Activated CD4-positive, alpha-beta T cell treated with anti-CD3 and anti-CD28 coated beads, Interleukin-2, amount 50 U/mL, for 1 hour (primary cell): Measurements from ENCODE around the gene TOR1AIP1.
"Not testable (repeated sequence)": the region's sequence is repeated elsewhere in the genome, so short reads cannot be mapped to it uniquely, and the experiment has no call there.

ENCODE experiments used
- DNase-seq: peaks from one replicate; pipeline ENCODE4 v3.0.0-alpha.2; 2020

The TOR1AIP1 gene

DNA sequence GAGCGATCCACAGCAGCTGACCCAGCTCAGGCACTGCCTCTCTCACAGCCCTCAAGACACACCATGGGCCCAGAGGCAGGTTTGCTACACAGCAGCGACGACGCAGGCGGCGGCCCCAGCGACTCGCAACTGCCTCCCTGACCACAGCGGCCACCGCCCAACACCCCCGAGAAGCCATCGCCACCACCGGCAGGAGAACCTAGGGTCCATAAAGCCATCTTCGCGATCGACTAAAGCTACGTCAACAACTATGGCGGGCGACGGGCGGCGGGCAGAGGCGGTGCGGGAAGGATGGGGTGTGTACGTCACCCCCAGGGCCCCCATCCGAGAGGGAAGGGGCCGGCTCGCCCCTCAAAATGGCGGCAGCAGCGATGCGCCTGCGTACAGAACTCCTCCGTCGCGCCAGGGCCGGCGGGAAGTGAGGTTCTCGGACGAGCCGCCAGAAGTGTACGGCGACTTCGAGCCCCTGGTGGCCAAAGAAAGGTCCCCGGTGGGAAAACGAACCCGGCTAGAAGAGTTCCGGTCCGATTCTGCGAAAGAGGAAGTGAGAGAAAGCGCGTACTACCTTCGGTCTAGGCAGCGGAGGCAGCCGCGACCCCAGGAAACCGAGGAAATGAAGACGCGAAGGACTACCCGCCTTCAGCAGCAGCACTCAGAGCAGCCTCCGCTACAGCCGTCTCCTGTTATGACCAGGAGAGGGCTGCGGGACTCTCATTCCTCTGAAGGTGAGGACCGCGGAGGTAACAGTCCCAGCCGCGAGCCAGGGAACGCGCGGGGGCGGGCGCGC is at the start of gene TOR1AIP1:
TSS of gene TOR1AIP1 (plus strand) at position 33 of the 787 bp plus-strand sequence. CDS start at position 251, 218 bp downstream.
- DNase-seq, result peak; percentile 96

DNA sequence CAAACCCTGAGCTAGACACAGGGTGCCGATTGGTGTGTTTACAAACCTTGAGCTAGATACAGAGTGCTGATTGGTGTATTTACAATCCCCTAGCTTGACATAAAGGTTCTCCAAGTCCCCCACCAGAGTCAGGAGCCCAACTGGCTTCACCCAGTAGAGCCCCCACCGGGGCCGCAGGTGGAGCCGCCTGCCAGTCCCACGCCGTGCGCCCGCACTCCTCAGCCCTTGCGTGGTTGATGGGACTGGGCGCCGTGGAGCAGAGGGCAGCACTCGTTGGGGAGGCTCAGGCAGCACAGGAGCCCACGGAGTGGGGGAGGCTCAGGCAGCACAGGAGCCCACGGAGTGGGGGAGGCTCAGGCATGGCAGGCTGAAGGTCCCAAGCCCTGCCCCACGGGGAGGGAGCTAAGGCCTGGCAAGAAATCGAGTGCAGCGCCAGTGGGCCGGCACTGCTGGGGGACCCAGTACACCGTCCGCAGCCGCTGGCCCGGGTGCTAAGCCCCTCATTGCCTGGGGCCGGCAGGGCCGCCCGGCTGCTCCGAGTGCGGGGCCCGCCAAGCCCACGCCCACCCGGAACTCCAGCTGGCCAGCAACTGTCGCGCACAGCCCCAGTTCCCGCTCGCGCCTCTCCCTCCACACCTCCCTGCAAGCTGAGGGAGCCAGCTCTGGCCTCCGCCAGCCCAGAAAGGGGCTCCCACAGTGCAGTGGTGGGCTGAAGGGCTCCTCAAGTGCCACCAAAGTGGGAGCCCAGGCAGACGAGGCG is 45.2 kb upstream of the TOR1AIP1 start:
- DNase-seq, result not testable (repeated sequence)

- DNase-seq, result no peak
Observed at GRCh38 chr1:179840107-179840506, 42.0 kb upstream of the TOR1AIP1 start.

DNA sequence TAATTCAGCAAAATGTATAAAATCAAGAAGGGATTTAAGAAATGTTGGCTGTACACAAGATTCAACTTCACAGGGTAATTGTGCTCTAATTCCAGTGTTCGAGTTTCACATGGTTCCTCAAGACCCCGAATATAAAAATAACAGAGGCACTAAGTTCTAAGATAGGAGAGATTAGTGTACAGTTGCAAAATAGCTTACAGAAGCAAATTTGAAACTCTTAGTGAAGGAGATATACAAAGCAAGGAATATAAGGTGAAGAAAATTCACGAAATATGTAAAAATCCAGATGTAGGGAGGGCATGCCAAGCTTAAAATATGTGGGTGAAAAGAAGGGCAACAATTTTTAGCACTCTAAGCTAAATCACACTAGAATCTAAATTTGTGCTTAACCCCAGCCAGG is 33.9 kb upstream of the TOR1AIP1 start:
- DNase-seq, result no peak

GRCh38 chr1:179853102-179853501 is 29.0 kb upstream of the TOR1AIP1 start:
- no peak for DNase-seq

DNA sequence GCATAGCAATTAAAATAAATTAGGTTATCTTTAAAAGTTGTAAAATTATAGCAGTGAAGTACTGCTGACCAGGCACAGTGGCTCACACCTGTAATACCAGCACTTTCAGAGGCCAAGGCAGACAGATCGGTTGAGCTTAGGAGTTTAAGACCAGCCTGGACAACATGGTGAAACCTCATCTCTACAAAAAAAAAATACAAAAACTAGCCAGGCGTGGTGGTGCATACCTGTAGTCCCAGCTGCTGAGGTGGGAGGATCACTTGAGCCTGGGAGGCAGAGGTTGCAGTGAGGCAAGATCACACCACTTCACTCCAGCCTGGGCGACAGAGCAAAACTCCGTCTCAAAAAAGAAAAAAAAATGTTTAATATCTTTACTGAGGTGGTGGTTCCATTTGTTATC is 26.3 kb upstream of the TOR1AIP1 start:
- DNase-seq, result not testable (repeated sequence)

- no peak for DNase-seq
Observed at GRCh38 chr1:179856296-179856695, 25.8 kb upstream of the TOR1AIP1 start.

DNA sequence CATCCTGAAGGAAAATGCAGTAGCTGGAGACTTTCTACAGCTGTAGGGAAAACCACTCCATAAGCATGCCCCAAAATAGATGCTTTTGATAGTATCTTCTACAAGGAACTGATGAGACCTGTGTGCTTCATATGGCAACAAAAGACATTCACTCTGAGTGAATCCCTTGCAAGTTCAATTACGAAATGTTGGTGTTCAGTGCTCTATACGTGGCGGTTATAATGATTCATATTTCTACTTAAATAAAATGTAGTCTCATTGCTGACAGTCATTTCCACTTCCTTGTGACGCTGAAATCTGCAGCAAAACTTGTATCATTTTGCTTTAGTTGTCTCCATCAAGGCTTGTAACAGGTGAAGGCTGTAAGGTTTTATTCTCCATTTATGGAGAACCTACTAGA is 25.1 kb upstream of the TOR1AIP1 start:
- no peak for DNase-seq

DNA sequence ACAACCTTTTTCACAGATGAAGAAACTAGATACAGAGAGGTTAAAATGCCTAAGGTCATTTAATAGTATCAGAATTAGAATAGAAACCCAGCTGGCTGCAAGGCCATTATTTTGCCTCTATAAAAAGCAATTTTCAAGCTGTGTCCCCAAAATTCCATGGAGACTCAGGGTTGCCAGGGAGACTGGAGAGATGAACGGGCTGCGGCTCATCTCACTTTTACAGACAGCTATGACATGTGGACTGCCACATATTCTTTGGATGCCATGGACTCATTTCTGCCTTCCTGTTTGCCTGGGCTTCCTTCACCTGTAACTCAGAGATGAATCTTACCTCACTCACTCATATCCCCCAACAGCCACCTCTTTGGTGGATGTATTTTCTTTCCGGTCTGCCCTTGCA is 21.4 kb upstream of the TOR1AIP1 start:
- DNase-seq, result no peak

DNA sequence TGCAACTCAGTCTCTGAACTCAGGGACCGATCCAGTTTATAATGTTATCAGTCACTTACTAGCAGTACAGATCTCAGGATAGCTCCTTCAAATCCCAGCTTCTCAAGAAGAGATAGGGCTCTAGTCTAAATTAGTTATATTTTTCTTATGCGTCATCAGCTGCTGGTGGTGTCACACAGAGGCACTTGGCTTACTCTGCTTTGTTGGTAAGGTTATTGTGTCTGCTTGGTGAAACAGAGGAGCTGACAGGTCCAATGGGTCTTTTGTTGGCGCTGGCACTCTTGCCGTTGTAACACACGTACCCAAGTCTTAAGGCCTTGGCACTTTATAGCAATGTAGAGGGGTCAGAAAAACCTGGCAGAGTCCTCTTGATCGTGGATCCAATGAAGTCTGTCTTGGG is 16.7 kb upstream of the TOR1AIP1 start:
- DNase-seq, result no peak

- DNase-seq, result no peak
Observed at GRCh38 chr1:179866616-179867015, 15.5 kb upstream of the TOR1AIP1 start.

DNA sequence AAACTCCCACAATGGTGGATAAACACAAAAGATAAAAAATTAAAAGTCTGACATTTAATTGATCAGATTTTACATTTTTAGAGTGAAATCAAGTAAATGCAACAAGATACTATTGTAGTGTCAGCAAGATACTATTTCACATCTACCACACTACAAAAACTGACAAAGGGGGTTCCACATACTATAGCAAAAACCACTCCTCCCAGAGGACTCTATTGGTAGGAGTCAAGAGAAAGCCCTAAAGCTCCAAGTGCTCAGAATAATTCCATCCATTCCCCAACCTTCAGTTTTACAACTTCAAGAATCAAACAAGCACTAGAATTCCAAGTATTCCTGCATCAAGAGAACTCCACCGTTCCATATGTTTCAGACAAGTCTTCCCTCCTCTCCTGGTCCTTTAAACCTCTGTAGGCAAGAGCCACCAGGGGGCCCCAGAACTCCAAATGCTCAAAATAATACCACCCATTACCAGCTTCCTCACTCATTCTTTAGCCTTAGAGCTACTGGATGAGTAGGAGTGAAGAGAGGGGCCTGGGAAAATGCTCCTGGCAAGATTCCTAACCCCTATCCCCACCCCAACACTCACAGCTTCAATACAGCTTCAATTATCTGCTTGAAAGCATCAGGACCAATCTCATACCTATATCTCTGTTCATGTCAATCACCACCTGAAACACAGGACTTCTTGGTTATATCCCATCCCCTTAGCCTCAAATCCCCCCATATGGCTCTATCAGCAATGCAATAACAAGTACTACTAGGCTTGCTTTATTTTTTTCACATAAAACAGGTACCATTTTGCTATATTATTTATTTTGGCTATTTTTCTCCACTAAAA is 14.4 kb upstream of the TOR1AIP1 start:
- DNase-seq, result peak; percentile 55

DNA sequence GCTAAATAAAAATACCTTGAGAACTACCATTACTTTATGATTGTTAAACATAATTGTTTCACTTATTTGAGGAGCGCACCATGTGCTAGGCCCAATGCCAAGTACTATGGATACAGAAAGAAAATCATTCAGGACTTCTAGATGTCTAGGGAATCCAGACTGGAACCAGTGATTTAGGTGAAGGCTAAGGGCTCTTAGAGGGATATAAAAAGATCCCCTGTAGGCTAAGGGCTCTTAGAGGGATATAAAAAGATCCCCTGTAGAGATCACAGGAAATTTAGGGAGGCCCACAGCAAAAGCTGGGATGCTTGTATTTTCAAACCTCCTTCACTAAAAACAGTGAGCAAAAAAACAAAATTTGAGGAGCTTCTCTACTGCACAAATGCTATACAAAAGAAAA is 11.2 kb upstream of the TOR1AIP1 start:
- DNase-seq, result no peak

DNA sequence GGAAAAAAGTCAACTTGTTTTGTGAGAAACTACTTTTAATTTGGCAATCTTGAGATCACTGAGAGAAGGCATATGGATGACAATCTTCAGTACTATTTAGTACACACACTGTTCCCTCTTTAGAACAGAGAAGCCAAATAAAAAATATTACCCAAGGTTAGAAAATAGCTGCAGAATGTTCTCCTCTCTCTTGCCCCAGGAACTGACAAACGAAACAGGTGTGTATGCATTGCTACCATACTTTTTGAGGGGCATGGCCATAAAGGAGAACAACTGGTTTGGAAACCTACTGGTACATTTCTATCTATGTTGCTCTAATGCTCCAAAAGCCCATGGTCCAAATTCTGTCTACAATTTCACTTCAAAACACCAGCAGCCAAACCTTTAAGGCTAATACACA is 10.1 kb upstream of the TOR1AIP1 start:
- no peak for DNase-seq

DNA sequence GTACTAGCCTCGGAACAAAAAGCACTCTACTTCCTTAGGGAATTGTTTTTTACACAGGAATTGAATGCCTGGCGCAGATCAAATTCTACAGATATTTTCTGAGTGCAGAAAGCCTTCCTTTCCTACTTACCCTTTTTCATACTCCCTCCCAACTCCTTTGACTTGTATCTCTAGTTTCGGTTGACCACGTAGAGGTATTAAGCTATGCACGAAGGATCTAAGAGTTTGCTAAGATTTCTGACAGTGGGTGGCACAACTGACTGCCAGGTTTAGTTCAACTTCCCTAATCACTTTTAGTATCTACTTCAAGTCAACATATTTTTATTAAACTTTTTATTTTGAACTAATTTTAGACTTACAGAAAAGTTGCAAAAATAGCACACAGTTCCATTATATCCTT is 9.5 kb upstream of the TOR1AIP1 start:
- DNase-seq, result no peak

DNA sequence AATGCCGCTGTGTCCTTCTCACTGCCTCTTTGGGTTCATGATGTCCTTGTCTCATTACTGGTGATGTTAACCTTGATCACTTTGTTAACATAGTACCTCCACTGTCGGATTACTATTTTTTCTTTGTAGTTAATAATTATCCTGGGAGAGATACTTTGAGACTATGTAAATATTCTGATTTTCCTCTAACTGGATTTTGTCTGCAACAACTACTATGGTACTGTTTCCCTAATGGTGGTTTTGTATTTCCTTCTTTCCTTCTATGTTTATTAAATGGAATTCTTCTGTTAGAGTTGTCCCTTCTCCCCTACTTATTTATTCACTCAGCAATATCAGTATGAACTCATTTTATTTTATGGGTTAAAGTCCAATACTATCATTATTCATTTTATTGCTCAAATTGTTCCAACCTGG is 8.6 kb upstream of the TOR1AIP1 start:
- DNase-seq, result no peak

DNA sequence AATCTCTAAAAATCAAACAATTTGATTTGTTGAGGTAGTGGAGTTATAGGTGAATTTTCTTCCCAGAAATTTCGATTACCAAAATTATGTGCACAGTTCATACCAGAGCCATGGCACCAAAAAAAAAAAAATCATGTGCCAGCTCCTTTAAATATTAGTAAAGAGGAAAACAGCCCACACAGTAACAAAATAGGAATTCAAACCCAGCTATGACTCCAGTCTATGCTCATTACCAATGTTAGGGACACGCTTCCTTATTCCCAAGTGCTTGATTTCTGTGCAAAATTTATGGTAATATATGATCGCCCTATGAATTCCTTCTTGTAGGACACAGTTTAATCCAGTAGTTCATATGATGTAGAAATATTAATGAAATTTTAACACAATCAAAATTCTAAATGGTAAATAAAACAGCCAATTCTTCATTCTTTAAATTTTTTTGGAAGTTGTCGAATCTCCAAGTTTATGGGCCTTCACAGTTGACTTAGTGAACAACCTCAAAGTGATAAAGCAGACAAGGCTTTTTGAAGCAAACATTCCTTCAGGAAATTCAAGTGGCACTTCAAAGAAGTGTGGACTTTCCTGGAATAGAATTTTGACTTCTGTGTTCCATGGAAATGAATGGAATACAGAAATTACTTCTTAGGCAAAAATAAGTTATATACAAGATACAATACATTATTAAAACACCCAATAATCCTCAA is 6.3 kb upstream of the TOR1AIP1 start:
- DNase-seq, result no peak

- DNase-seq, result no peak
Observed at GRCh38 chr1:179876300-179876715, 5.8 kb upstream of the TOR1AIP1 start.

- DNase-seq, result peak; percentile 85
Observed at GRCh38 chr1:179877586-179878265, 4.4 kb upstream of the TOR1AIP1 start, which contains the start of gene TOR1AIP2. TSS of gene TOR1AIP2 (minus strand) at chr1:179877803. CDS start at chr1:179852665, 25,138 bp downstream.

DNA sequence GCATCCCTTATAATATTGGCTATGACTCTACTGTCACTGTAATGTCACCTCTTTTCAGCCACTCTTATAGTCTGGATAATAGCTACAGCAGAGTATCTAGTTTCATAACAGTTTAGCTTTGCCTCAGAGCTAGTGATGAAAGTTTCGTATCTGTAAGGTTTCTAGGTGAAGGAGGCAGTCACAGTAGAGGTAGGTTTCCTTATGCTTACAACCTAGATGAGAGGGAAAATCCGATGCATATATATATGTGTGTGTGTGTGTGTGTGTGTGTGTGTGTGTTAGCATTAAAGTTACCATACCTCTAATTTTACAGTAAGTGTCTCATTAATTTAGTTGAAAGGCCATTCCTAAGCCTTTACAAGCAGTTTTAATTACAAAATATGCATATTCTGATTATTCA is 2.3 kb upstream of the TOR1AIP1 start:
- no peak for DNase-seq

DNA sequence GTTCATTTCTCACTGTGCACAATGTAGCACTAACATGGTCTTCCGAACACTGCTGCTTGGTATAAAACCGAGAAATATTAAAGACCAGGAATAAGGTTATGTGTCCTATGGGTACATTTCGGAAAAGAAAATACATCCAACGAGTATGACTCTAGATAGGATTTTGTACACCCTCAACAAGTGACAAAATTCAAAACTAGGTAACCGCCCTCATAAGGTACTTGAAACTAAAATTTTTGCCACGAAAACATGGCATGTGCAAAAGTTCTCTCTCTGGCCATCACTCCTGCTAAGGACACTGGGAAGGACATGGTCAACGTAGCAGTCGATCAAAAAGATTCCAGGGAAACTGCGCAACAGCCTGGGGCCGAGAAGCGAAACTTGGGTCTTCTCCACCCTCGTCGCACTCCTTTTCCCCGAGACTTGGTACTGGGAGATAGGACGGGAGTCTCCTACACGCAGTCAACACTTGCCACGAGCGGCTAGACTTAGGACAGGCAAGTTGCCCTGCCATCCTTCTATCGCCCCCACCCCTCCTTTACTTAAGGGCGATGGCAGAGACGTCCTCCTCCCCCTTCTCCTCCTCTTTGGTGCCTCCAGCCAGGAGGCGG is 338 bp upstream of the TOR1AIP1 start:
- DNase-seq, result no peak
